Activated CD4-positive, alpha-beta T cell treated with anti-CD3 and anti-CD28 coated beads, Interleukin-2, amount 10 ng/mL, durations not matched to agents 24 days and 14 days (primary cell): Measurements from ENCODE around the gene CDH6. TPM values are rescaled to one million over a fixed set of nuclear protein-coding genes. Genes with fewer than 3 reads are reported as not detected.
A peak's percentile ranks its signal among the peaks of the same experiment; 100 is the strongest.

Experiments
- DNase-seq: peaks from one replicate; pipeline ENCODE4 v3.0.0; 2022
- H3K27ac Mint-ChIP-seq: one replicate; pipeline ENCODE4 v1.8.0; 2022; ENCODE audit warnings: mild to moderate bottlenecking, mixed read lengths
- H3K27me3 Mint-ChIP-seq: one replicate; pipeline ENCODE4 v1.8.0; 2022; ENCODE audit warnings: mixed read lengths
- H3K36me3 Mint-ChIP-seq: one replicate; pipeline ENCODE4 v1.8.0; 2022; ENCODE audit warnings: low read depth, mild to moderate bottlenecking, mixed read lengths
- H3K4me1 Mint-ChIP-seq: one replicate; pipeline ENCODE4 v1.8.0; 2021; ENCODE audit warnings: mixed read lengths
- H3K4me3 Mint-ChIP-seq: one replicate; pipeline ENCODE4 v1.8.0; 2022; ENCODE audit warnings: mild to moderate bottlenecking, moderate library complexity, mixed read lengths
- H3K9me3 Mint-ChIP-seq: one replicate; pipeline ENCODE4 v1.8.0; 2021; ENCODE audit warnings: mixed read lengths
- intact Hi-C: fragments of 100-400 bp; cut with micrococcal nuclease; formaldehyde crosslinking; loops from one replicate; pipeline ENCODE4 v1.15.1; 2023
- total RNA-seq: library from RNA; stranded (reverse); gene quantifications from 2 replicates; pipeline ENCODE4 v1.2.3, GENCODE V29; 2022

The CDH6 gene
- total RNA-seq, 1 donor from 2014 or later = not detected

DNA sequence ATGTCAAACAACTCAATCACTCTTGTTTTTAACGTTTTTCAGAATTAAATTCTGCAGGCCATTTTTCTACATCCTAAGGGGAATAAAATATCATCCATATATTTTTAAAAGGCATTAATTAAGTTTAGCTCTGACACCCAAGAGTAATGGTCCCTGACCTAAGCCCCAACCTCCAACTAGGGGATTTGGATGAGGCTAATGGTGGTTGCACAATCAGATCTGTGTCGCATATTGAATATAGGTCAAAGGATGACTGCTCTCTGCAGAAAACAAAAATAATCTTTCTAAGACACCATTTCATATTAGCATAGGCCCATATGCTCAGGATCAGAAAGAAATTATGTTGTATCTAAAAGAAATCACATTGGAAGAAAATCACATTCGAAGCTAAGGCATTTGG lies 20.7 kb downstream of the CDH6 start:
- no peaks in the 10 kb centered on the region for H3K36me3 Mint-ChIP-seq
- H3K4me3 Mint-ChIP-seq = no peak overlapping the region
- H3K4me1 Mint-ChIP-seq = no peaks in the 10 kb centered on the region
- no peak for DNase-seq
- H3K9me3 Mint-ChIP-seq = no peaks in the 10 kb centered on the region
- intact Hi-C loops = no loop called here
- no peaks in the 10 kb centered on the region for H3K27me3 Mint-ChIP-seq
- H3K27ac Mint-ChIP-seq = no peak overlapping the region

DNA sequence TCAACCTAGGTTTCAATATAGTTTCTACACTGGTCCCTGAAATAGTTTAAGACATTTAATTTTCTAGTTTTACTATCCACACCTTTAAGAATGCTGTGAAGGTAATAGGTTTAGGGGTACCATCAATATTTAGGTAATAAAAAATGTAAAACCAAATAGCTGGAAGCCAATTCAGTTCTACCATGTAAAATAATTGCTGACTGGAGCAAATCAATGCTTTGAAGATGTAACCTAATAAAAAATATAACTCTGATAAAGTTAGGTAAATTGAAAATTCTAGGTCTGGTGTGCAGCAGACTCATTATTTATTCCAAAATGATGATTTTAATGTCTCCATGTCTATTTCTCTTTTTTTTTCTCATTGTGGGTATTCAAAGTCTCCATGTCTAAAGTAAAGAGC lies 21.8 kb downstream of the CDH6 start:
- Mint-ChIP-seq H3K9me3 (no peaks in the 10 kb centered on the region), H3K4me1 (no peaks in the 10 kb centered on the region), H3K4me3 (no peak overlapping the region), H3K27ac (no peak overlapping the region), H3K27me3 (no peaks in the 10 kb centered on the region), H3K36me3 (no peaks in the 10 kb centered on the region)
- no peak for DNase-seq
- intact Hi-C loops = no loop called here

DNA sequence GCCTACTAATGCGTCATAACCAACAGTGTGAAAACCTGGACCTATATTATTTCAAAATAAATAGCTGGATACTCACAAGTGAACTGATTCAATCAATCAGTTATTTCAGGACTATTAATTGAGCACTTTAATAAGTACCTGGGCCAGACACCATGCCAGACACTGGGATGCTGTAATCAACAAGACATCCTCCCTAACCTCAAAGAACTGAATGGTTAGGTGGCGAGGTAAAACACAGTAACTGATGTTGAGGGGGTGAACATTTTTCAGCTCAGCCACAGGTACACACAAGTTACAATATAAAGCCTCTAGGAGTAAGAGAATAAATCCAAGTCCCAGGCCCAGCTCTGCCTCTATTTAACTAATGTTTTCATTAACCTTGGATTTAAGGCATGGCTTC lies 24.0 kb downstream of the CDH6 start:
- H3K4me1 Mint-ChIP-seq = no peaks in the 10 kb centered on the region
- intact Hi-C loops = no loop called here
- no peak overlapping the region for H3K4me3 Mint-ChIP-seq
- DNase-seq = no peak
- no peaks in the 10 kb centered on the region for H3K9me3 Mint-ChIP-seq
- no peaks in the 10 kb centered on the region for H3K36me3 Mint-ChIP-seq
- no peaks in the 10 kb centered on the region for H3K27me3 Mint-ChIP-seq
- H3K27ac Mint-ChIP-seq = no peak overlapping the region

DNA sequence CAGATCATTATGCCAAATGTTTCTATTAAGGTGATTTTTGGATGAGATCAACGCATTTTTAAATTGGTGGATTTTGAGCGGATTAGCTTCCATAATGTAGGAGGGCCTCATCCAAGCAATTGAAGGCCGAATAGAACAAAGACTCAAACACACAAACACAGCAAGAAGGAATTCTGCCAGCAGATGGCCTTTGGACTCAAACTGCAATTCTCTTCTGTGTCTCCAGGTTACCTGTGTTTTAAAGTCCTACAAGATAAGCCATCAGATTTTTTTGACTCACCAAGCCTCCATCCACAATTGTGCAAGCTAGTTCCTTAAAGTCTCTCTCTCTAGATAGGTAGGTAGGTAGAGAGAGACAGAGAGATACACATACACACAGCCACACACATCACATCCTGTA lies 25.5 kb downstream of the CDH6 start:
- H3K4me3 Mint-ChIP-seq = no peak overlapping the region
- no peak overlapping the region for H3K27ac Mint-ChIP-seq
- no peaks in the 10 kb centered on the region for H3K36me3 Mint-ChIP-seq
- intact Hi-C loops = no loop called here
- no peaks in the 10 kb centered on the region for H3K4me1 Mint-ChIP-seq
- H3K27me3 Mint-ChIP-seq = no peaks in the 10 kb centered on the region
- DNase-seq = no peak
- no peaks in the 10 kb centered on the region for H3K9me3 Mint-ChIP-seq

DNA sequence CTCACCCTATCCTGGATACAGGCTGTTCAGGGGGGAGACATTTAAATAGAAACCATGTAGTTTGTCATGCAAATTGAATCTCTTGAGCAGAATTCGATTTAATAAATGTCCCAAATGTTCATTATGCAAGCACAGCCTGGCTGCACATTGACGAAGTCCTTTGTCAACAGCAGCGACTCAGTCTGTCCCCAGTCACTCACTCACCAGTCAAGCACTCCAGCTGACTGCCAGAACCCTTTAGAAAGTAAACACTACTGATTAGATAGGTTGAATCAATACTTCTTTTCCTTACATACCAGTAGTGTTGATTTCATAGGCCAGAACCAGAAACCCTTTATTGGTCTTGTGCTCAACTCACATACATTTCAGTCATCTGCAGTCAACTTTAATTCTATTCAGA lies 27.5 kb downstream of the CDH6 start:
- Mint-ChIP-seq H3K9me3 (no peaks in the 10 kb centered on the region), H3K36me3 (no peaks in the 10 kb centered on the region), H3K27ac (no peak overlapping the region), H3K4me1 (no peaks in the 10 kb centered on the region), H3K4me3 (no peak overlapping the region), H3K27me3 (no peaks in the 10 kb centered on the region)
- intact Hi-C loops = no loop called here
- DNase-seq = no peak

DNA sequence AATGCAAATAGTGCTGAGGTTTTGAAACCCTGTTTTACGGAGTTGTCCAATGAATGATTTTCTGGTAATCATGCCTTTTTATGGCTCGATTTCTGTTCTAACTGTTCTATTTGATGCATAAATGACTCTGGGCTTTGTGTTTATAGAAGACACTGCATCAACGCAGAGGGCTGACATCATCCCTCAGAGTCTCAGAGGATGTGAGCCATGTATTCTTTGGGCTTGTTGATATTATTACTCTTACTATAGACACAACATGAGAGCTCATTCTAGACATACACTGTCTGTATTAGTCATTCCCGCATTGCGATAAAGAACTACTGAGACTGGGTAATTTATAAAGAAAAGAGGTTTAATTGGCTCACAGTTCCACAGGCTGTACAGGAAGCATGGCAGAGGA lies 31.6 kb downstream of the CDH6 start:
- no peak for DNase-seq
- Mint-ChIP-seq H3K36me3 (no peaks in the 10 kb centered on the region), H3K4me1 (no peaks in the 10 kb centered on the region), H3K4me3 (no peak overlapping the region), H3K27ac (no peak overlapping the region), H3K9me3 (no peaks in the 10 kb centered on the region), H3K27me3 (no peaks in the 10 kb centered on the region)
- intact Hi-C loops = no loop called here

DNA sequence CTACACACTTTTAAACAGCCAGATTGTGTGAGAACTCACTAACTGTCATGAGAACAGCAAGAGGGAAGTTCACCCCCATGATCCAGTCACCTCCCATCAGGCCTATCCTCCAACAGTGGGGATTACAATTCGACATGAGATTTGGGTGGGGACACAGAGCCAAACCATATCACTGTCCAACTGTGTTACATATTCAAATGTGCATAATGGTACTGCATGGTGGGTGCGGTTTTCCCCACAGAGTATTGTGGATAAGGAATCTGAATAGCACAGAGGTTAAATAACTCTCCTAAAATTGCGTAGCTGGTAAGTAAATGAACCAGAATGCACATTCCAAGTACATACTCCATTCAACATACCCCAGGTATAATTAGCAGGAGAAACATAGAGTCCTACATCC lies 32.1 kb downstream of the CDH6 start:
- no peak overlapping the region for H3K4me3 Mint-ChIP-seq
- no peak for DNase-seq
- no peaks in the 10 kb centered on the region for H3K4me1 Mint-ChIP-seq
- H3K9me3 Mint-ChIP-seq = no peaks in the 10 kb centered on the region
- no peak overlapping the region for H3K27ac Mint-ChIP-seq
- H3K36me3 Mint-ChIP-seq = no peaks in the 10 kb centered on the region
- intact Hi-C loops = no loop called here
- no peaks in the 10 kb centered on the region for H3K27me3 Mint-ChIP-seq

DNA sequence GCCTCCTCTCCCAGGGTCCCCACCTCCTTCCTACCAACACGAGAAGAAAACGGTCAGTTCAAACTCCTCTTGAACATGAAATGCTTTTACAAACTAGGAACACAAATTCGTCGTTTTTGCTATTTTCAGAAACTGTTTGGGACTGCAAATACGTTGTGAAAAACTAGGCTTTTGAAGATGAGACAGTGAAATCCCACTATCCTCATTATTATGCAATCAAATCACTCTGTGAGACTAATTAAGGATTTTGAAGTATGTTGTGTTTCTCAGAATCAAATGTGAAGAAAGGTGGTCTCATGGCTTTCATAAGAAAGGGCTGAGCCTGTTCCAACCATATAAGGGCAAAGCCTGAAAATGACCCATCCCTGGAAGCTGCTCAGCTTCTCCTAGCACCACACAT lies 33.2 kb downstream of the CDH6 start:
- H3K27ac Mint-ChIP-seq = no peak overlapping the region
- intact Hi-C loops = no loop called here
- H3K9me3 Mint-ChIP-seq = no peaks in the 10 kb centered on the region
- H3K4me1 Mint-ChIP-seq = no peaks in the 10 kb centered on the region
- DNase-seq = no peak
- H3K36me3 Mint-ChIP-seq = no peaks in the 10 kb centered on the region
- no peak overlapping the region for H3K4me3 Mint-ChIP-seq
- H3K27me3 Mint-ChIP-seq = no peaks in the 10 kb centered on the region

DNA sequence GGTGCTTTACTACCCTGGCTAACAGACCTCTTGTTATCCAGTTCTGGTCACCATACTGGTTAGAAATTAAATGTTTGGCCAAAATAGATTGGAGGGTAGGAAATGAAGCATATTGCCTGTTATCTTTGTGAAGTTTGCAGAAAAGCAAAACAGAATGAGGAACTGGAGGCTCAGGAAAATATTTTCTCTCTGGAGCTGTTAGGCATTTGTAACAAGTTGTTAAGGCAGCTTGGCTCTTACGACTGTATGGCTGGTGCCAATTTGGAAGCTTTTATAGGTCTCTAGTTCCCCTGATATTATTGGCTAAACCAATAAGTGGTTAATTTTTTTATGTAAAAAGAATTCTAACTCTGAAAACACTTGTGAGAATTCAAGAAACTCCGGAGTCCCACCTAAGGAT lies 35.8 kb downstream of the CDH6 start:
- intact Hi-C loops = no loop called here

DNA sequence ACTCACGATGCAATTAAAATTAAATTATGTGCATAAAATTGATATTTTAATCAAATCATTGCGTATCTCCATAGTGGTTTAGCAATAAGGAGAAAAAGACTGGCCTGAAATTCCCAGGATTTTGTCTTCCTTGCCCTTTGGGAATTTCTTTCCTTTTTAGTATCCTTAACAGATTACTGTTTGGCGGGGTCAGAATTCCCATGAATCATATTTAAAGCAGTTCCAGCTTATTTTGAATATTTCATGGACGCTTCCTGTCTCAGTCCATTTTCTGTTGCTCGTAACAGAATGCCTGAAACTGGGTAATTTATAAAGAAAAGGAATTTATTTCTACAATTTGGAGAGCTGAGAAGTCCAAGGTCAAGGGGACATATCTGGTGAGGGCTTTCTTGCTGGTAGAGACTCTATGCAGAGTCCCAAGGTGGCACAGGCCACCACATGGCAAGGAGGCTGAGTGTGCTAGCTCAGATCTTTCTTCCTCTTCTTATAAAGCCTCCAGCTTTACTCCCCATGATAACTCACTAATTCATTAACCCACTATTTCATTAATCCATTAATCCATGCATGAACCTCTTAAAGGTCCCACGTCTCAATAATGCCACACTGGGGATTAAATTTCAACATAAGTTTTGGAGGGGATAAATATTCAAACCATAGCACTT lies 37.8 kb downstream of the CDH6 start:
- intact Hi-C loops = loop anchor here (5.0 kb wide), 1 partner anchor 1189 kb away; no protein-coding TSS in a partner anchor
- Mint-ChIP-seq H3K4me3 (no peak overlapping the region), H3K27ac (no peak overlapping the region), H3K9me3 (no peaks in the 10 kb centered on the region), H3K36me3 (no peaks in the 10 kb centered on the region), H3K27me3 (no peaks in the 10 kb centered on the region), H3K4me1 (no peaks in the 10 kb centered on the region)
- no peak for DNase-seq

More for the DNA sequence above, 35.8 kb downstream of the CDH6 start:
- no peaks in the 10 kb centered on the region for H3K36me3 Mint-ChIP-seq
- no peaks in the 10 kb centered on the region for H3K4me1 Mint-ChIP-seq
- H3K27ac Mint-ChIP-seq = no peak overlapping the region
- no peak overlapping the region for H3K4me3 Mint-ChIP-seq
- no peaks in the 10 kb centered on the region for H3K27me3 Mint-ChIP-seq
- DNase-seq = no peak
- no peaks in the 10 kb centered on the region for H3K9me3 Mint-ChIP-seq

DNA sequence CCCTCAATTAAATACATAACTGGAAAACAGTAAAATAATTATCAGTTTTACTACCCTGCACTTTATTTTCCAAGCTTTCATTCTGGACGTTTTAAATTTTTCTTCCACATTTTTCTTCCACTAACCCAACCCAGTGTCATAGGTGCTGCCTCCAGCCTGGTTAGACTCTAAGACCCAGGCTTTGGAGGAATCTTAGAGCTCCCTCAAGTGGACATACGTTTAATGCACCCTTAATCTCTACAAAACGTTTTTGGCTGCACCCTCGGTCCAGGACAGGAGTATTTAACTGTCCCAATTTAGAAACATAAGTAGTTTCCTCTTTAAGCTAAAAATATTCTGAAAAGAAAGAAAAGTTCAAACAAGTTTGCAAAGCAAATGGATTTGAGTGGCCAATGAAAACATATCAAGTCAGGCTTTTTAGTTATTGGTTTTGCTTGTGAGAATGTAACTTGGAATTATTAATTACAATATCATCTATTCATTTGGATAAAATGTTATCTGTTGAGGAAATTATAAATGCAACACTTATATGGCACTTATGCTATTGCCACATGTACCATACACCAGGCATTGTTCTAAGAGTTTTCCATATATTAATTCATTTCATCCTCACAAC lies 38.9 kb downstream of the CDH6 start:
- H3K4me1 Mint-ChIP-seq = no peaks in the 10 kb centered on the region
- H3K27me3 Mint-ChIP-seq = no peaks in the 10 kb centered on the region
- intact Hi-C loops = loop anchor here (5.0 kb wide), 1 partner anchor 1190 kb away; no protein-coding TSS in a partner anchor
- H3K4me3 Mint-ChIP-seq = no peak overlapping the region
- H3K9me3 Mint-ChIP-seq = no peaks in the 10 kb centered on the region
- peak; percentile 59 for DNase-seq
- H3K36me3 Mint-ChIP-seq = no peaks in the 10 kb centered on the region
- H3K27ac Mint-ChIP-seq = no peak overlapping the region

DNA sequence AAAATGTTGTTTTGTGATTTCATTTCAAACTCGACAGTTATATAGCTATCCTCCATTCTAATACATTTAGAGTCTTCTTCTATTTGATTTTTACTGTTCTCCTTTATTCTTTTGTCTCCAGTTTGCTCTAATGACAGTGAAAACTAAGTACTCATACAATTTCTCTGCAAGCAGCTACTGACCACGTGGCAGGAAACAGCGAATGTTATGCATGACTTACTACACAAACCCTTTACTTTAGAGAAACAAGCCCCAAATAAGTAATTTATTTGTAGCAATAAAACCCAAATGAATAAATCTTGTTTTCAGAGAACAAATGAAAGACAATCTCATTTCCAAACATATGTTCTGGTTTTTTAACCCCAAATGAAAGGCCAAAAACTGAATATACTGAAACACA lies 41.9 kb downstream of the CDH6 start:
- no peaks in the 10 kb centered on the region for H3K9me3 Mint-ChIP-seq
- no peaks in the 10 kb centered on the region for H3K27me3 Mint-ChIP-seq
- no peaks in the 10 kb centered on the region for H3K4me1 Mint-ChIP-seq
- DNase-seq = no peak
- H3K27ac Mint-ChIP-seq = no peak overlapping the region
- H3K4me3 Mint-ChIP-seq = no peak overlapping the region
- intact Hi-C loops = no loop called here
- H3K36me3 Mint-ChIP-seq = no peaks in the 10 kb centered on the region

DNA sequence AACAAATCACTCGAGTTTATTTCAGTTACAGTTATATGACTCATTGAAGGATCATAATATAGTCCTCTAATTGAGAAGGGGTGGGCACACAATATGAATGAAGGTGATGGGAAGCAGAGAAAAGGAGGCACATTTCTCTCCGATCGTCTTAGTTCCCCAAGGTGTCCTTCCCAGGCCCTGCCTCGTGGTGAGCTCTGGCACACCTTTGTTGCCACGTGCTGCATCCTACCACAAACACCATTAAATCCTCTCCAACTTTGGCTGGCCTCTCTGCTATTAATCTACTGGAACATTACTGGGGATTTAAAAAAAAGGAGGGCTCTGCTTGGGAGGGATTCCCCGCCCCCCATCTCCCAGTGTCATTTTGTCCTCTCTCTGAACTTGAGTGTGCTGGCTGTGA lies 42.9 kb downstream of the CDH6 start:
- intact Hi-C loops = no loop called here
- Mint-ChIP-seq H3K36me3 (no peaks in the 10 kb centered on the region), H3K27ac (no peak overlapping the region), H3K27me3 (no peaks in the 10 kb centered on the region), H3K4me3 (no peak overlapping the region), H3K9me3 (no peaks in the 10 kb centered on the region), H3K4me1 (no peaks in the 10 kb centered on the region)
- no peak for DNase-seq

DNA sequence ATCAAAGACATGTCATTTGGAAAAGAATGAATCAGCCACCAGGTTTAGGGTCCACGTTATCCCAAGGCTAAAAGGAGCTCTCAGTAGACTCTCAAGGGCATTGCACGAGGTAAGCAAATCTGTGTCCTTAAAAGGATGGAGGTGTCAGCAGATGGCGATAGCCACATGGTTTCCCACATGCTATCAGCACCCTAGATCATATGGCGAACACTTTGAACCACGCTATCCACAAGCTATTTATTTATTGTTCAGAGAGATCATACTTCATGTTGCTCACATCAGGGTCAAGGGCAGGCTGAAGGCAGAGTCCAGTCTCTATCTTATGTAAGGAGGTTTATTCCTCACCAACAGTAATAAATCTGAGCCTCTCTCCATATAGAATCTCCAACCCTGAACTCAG lies 43.7 kb downstream of the CDH6 start:
- no peaks in the 10 kb centered on the region for H3K27me3 Mint-ChIP-seq
- intact Hi-C loops = no loop called here
- no peak for DNase-seq
- no peak overlapping the region for H3K4me3 Mint-ChIP-seq
- no peak overlapping the region for H3K27ac Mint-ChIP-seq
- H3K9me3 Mint-ChIP-seq = no peaks in the 10 kb centered on the region
- H3K4me1 Mint-ChIP-seq = no peaks in the 10 kb centered on the region
- no peaks in the 10 kb centered on the region for H3K36me3 Mint-ChIP-seq

DNA sequence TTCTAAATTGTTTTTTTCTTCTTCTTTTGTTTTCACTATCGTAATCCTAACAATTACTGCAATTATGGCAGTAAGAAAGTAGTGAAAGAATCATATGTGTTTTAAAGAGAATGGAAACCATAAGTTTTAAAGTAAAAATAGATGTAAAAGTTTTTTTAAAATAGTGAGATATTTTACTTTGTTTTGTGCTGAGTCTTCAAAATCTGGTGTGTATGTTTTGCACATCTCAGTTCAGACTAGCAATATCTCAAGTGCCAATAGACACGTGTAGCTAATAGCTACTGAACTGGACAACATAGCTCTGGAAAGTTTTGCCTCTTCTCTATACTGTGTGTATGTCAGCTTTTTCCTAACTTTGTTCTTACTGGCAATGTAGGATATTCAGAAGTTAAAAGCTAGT lies 45.0 kb downstream of the CDH6 start:
- H3K4me3 Mint-ChIP-seq = no peak overlapping the region
- no peak overlapping the region for H3K27ac Mint-ChIP-seq
- no peak for DNase-seq
- H3K36me3 Mint-ChIP-seq = no peaks in the 10 kb centered on the region
- no peaks in the 10 kb centered on the region for H3K27me3 Mint-ChIP-seq
- no peaks in the 10 kb centered on the region for H3K9me3 Mint-ChIP-seq
- no peaks in the 10 kb centered on the region for H3K4me1 Mint-ChIP-seq
- intact Hi-C loops = no loop called here
